Omental fat pad (tissue), 4 donors: ENCODE measurements around the gene SYNGAP1. TPM values are rescaled to one million over a fixed set of nuclear protein-coding genes. Genes with fewer than 3 reads are reported as not detected.

ENCODE experiments used
- ATAC-seq: fragments of 150-250 bp; one replicate; pipeline ENCODE4 v1.9.1; 2016; ENCODE audit warnings: mild to moderate bottlenecking, moderate library complexity; ENCODE audit not compliant: low FRiP score
- DNase-seq: peaks from one replicate; pipeline ENCODE4 v3.0.0-alpha.2; 2019; ENCODE audit warnings: low spot score
- CTCF ChIP-seq, 3 donors: fragments of 450-650 bp; IDR thresholded peaks; one replicate each; pipeline ENCODE4 v1.5.1; 2016 to 2017; ENCODE audit warnings: antibody characterized with exemption in 3 of 3, mild to moderate bottlenecking in 3 of 3, moderate library complexity in 2 of 3
- total RNA-seq, 4 donors: library from RNA; depleted of rRNA; stranded (reverse); fragments of >200 nt; gene quantifications; one replicate each; pipeline ENCODE4 v1.1.0, GENCODE V29; 2016

Gene SYNGAP1
- total RNA-seq, 4 donors from 2014 or later = 8.8 to 12.3 (median 10.3) TPM

DNA sequence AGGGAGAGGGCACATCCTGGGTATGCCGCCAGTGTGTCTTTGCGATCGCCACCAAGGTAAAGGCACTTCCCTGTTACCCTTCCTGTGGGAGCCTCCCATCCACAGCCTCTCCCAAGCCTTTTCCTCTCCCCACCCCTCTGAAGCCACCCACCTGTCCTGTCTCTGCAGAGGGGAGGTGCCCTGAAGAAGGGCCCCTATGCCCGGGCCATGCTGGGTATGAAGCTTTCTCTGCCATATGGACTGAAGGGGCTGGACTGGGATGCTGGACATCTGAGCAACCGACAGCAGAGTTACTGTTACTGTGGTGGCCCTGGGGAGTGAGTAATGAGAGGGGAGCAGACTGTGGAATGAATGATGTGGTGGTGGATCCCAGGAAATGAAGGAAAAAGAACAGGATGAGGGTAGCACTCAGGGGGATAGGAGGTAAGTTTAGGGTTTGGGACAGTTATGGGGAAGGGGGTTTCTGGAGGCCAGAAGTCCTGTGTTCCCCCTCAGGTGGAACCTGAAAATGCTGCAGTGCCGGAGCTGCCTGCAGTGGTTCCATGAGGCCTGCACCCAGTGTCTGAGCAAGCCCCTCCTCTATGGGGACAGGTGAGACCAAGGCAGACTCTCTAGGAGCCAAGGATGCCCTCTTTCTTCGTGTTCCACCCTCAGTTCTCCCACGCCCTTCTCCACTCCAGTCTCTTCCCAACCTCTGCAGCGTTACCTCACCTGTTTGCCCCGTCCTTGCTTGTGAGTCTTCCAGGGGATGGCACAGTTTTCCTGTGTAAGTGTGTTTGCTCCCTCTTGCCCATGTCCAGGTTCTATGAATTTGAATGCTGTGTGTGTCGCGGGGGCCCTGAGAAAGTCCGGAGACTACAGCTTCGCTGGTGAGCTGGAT is 6.4 kb upstream of the SYNGAP1 start:
- TF ChIP-seq CTCF (IDR thresholded peaks at IDR 0.05) = no peak
- ATAC-seq = no peak

DNA sequence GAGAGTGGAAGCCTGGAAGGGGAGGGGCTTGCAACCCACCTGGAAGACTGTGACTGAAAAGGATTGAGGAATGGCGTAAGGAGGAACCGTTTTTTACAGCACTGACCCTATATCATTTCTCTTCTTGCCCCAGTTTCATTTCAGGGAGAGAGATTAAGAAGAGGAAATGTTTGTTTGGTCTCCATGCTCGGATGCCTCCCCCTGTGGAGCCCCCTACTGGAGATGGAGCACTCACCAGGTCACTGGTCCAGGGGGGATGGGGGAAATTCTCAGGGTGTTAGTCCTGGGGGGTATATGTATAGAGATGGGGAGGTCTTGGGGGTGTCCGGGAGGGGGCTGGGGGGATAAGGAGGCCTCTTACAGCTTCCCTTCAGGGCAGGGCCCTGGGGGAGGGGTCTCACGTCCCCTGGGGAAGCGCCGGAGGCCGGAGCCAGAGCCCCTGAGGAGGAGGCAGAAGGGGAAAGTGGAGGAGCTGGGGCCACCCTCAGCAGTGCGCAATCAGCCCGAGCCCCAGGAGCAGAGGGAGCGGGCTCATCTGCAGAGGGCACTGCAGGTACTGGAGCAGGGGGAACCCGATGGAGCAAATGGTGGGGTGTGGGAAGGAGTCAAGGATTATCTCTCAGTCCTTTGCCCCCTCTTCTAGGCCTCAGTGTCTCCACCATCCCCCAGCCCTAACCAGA is 5.1 kb upstream of the SYNGAP1 start:
- TF ChIP-seq CTCF (IDR thresholded peaks at IDR 0.05) = no peak
- no peak for ATAC-seq
- DNase-seq = no peak

More for the DNA sequence above, 6.4 kb upstream of the SYNGAP1 start:
- DNase-seq = no peak

DNA sequence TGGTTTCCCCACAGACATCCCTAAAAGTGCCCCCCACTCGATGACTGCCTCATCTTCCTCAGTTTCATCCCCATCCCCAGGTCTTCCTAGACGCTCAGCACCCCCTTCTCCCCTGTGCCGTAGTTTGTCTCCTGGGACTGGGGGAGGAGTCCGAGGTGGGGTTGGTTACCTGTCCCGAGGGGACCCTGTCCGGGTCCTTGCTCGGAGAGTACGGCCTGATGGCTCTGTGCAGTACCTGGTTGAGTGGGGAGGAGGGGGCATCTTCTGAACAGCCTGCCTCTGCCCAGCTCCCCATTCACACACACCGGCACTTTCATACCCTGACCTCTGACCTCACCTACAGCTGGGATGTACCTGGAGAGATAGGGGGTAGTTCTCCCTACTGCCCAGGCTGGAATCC is 4.0 kb upstream of the SYNGAP1 start:
- no peak for DNase-seq
- TF ChIP-seq CTCF (IDR thresholded peaks at IDR 0.05) = no peak
- ATAC-seq = no peak

GRCh38 chr6:33416386-33417127 is 3.3 kb upstream of the SYNGAP1 start:
- ATAC-seq (no peak), DNase-seq (no peak)
- TF ChIP-seq CTCF (IDR thresholded peaks at IDR 0.05) = no peak

DNA sequence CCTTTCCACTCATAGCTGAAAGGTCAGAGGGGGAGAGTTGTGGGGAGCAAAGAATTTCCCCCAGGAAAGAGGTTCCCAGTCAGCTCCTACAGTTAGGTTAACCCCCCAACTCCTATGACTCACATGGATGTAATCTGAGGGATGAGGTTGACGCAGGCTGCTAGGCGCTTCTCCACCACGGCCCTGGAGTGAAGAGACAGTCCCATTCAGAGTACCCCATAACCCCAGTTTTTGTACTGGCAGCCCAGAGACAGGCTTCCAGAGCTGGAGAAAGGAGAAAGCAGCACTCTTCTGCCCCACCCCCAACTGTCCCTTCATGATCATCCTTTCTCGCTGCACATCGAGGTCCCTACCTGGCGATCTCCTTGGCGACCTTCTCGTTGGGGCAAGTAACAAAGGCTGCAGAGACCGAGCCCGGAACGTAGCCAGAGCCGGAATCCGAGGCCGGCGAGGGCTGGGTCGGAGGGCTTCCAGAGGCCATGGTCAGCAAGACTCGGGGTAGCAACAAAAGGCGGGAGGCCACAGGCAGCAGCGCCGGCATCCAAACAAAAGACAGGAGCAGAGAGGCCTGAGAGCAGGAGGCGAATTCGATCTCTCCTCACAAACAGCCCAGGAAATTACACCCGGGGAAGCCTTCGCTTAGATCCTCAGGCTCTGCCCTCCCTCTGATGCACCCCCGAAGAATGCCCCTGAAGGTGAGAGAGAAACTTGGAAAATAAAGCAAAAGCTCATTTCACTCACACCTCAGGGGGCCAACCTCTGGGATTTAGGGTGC is 2.5 kb upstream of the SYNGAP1 start:
- TF ChIP-seq CTCF (IDR thresholded peaks at IDR 0.05) = no peak
- peak; percentile 37 for ATAC-seq
- no peak for DNase-seq

DNA sequence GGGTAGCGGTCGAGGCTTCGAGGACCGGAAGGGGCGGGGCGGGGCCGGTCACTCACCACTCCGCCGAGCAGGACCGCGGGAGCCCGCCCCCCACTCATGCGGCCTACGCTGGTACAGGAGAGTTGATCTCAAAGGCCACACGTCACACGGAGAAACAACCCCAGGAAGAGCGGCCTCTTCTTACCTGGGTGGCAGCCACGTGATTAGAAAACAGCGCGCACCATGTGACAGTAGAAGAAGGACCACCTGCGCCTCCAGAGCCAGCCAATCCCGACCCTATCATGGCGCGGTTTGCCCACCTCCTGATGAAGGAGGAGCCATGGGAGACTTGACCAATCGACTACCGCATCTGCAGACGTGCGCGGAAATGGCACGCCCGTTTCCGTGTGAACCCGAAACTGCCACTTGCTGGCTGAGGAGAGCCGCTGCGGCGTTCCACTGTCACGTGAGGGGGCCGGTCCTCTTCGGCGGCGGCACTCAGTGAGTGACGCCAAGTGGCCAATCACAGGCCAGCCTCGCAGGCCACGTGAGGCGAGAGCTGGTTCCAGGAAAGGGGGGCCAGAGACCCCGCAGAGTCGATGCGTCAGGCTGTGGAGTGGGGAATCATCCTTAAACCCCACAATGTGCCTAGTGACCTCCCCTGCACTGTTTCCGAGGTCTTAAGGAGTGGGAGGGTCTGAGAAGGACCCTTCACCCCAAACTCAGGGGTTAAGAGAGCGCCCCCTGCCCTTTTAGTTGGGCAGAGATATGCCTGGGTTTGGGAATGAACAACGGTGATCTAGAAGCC is 1.8 kb upstream of the SYNGAP1 start, which contains the start of gene CUTA:
CUTA (minus strand) TSS at position 205 of the 787 bp plus-strand sequence; CDS start at position 98, 107 bp downstream.
- TF ChIP-seq CTCF (IDR thresholded peaks at IDR 0.05) = no peak
- ATAC-seq = peak; percentile 90
- DNase-seq = peak; percentile 94
